CD4-positive, alpha-beta T cell treated with Interleukin-6 at 100 ng/mL for 8 hours (primary cell): Measurements from ENCODE around the gene PPME1.

Experiments
- DNase-seq: peaks from one replicate; pipeline ENCODE4 v3.0.0-alpha.2; 2020; ENCODE audit warnings: mixed read lengths, low spot score

Gene PPME1

DNA sequence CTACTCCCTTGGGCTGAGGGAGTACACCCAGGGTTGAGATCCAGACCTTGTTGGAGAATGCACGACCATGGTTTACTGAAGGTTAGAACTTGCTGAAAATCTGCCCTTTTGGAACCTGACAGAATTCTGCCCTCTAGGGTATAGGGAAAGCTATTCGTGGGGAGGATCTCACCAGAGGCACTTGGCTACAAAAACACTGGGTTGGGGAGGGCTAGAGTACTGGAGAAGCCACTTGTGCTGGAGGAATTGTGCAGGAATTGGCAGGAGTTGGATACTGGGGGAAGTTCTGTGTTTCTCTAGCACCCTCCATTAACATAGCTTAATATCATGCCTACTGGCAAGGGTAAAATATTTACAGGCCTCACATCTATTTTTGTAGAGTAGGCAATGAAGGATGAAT is 55.8 kb downstream of the PPME1 start:
- no peak for DNase-seq

GRCh38 chr11:74232311-74232950 is 61.3 kb downstream of the PPME1 start:
- peak; percentile 55 for DNase-seq

- DNase-seq, result no peak
Measured at GRCh38 chr11:74233683-74234082, 62.6 kb downstream of the PPME1 start.

DNA sequence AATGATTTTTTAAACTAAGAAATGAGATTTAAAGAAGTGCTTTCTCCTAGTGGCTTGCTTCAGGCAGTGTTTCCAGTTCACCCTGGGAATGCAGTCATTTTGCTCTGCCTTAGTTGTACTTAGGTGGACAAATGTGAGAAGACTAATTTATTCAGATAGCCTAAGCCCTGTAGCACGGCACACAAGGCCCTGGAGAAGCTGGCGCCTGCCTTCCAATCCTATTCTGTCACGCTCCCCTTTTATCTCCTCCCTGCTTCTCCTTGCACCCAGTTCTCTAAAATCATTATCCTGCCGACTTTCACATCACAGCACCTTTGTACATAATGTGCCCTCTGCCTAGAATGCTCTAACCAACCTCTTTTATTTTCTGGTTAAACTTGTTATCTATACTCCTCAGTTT is 64.0 kb downstream of the PPME1 start:
- DNase-seq, result no peak

- no peak for DNase-seq
Measured at GRCh38 chr11:74237541-74237940, 66.5 kb downstream of the PPME1 start.

DNA sequence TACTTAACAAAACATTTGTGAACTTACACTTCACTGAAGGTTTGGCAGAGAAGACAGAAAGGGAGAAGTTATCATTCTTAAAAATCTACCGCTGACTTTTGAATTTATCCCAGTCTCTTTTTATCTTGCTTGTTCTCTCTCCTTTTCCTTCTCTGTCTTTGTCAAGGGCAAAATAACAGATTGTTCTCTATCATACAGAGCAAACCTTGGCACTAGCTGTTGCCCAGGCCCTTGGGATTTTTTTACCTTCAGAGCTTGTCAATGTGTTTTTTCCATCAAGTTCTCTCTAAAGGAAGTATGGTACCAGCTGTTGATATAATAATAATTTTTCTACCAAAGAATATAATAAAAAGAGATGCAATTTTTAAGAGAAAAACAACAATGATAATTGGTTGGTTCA is 67.2 kb downstream of the PPME1 start:
- DNase-seq, result no peak

DNA sequence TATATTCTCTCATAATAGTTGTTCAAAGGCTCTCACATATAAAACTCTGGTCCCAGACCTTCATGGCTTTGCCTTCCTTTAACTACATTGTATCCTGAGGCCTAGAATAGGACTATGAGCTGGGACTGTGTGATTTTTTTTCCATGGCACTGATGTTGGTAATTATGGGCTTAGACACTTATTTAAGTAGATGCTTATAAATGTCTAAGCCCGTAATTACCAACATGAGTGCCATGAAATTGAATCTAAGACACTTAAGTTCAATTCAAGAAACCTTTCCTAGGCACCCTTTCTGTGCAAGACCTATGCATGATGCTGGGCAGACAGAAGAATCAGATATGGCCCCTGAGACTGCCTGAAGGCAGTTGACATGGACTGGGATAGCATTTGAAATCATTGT is 77.4 kb downstream of the PPME1 start:
- DNase-seq, result no peak

DNA sequence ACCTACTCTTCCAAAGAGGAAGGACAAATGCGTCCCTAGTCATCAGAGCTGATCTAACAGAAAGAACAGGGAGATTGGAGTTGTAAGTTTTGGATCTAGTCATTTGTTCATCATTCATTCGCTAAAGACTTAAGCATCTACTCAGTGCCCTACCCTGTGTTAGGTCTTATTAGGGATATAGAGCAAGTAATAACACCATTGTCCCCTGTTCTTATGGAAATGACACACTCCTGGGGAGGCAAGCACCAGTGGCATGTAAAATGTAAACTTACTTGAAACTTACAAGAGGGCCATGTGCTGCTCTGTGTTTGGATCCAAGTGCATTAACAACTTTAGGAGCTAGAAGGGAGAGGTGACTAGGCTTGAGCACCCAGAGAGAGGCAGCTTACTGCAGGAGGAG is 78.4 kb downstream of the PPME1 start:
- DNase-seq, result no peak

DNA sequence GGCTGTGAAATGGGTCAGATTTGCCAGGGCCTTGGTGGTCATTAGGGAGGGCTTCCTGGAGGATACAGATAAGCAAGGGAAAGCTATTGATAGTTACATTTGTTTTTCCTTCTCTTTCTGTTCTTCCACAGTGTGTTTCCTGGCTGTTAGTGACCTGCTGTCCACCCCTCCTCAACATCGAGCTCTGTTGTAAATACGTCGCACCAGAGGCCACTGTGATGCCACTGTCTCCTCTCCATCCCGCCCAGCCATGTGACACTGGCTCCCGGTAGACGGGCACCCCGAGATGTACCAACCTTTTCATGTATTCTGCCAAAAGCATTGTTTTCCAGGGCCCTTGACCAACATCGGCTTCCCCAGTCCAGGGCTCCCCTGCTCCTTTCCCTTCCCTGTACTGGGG is 82.3 kb downstream of the PPME1 start:
- no peak for DNase-seq

- peak; percentile 61 for DNase-seq
Measured at GRCh38 chr11:74255741-74256375, 84.8 kb downstream of the PPME1 start.

DNA sequence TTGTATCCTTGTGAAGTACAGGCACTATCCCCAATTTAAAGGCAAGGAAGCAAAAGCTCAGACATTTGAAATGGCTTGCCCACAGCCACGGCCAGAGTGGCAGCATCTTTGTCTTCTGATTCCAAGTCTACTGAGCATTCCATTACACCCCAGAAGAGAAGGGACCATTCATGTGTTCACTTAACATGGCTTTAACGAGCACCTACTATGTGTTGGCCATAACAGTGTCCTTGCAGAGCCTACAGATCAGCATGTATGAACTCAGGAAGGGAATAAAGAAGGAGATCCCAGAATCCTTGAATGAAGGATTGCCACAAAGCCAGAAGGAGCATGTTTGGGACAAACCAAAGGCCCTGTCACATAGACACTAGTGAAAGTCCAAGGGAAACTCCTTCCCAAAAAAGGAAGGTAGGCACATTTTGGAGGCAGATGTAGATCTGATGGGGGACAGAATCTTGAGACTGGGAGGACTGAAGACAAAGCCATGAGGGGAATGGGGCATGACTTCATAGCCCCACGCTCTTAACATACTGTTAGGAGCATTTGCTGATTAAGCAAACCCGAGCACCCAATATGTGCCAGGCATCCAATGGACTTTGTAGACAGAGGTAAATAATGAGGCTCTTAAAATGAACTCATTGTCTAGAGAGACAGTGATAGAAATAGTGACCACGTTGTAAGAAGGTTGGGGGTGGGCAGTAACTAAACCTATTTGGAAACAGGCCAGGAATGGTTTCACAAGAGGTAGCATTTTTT is 85.5 kb downstream of the PPME1 start:
- DNase-seq, result no peak

GRCh38 chr11:74257959-74258553 is 87.0 kb downstream of the PPME1 start:
- no peak for DNase-seq

GRCh38 chr11:74262725-74263124 is 91.6 kb downstream of the PPME1 start:
- no peak for DNase-seq

DNA sequence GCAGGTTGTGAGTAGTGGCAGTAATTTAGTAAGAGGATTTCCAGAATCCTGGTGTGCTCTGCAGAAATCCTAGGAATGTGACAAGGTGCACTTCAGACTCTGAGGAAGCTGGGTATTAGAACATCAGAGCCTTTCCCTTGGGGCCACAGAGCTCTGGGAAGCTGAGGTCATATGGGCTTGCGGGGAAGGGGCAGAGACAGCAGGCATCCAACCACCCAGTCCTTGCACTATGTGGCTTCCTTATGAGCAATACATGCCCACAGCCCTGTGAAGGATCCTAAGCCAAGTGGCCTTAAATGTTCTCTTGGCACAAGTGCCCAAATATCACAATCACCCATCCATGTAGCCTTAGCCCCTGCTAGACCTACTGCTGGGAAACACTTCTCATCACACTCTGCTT is 94.2 kb downstream of the PPME1 start:
- no peak for DNase-seq

DNA sequence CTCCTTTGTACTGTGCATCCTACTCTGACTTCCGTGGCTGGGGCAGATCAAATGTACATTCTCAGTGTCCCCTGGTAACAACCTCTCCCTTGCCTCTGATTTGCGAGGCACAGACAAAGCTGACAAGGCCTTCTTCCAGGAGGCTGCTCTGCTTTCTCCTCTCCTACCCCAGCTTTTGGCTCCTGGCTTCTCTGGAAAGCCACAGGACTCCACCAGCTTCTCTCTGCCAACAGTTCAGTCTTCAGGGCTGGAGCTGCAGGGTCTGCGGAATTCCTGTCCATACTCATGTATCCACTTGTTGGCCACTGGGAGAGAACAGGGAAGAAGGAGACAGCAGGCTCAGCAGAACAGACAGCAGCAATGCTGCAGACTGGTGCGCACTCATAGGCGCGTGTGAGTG is 95.9 kb downstream of the PPME1 start:
- DNase-seq, result no peak

GRCh38 chr11:74268456-74268855 is 97.4 kb downstream of the PPME1 start:
- no peak for DNase-seq

DNA sequence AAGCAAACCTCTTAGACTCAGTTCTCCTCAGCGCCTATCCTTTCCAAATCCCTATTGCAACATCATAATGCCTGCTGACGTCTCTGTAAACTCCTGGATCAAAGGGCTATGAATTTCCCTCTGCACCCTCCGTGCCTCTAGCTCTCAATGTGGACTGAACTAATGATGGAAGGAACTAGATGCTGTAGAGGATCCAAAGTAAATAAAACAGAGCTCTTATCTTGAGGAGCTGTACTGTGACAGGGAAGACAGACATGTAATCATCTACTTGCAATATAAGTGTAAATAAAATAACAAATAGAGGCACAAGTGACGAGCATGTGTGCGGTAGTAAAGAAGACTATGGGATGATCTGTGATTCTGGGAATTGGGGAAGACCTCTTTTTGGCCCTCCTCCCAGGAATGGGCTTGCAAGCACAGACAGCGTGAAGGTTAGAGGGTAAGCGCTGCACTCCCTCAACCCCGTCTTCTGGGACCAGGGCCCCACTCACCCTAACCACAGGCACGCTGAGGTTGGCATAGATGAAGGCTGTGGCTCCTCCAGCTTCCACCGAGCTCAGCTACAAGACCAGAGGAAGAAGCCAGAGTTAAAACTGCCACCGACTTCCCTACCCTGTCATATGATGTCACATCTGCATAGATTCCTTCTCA is 98.2 kb downstream of the PPME1 start:
- DNase-seq, result peak; percentile 10

- no peak for DNase-seq
Measured at GRCh38 chr11:74272276-74272675, 101.2 kb downstream of the PPME1 start.

DNA sequence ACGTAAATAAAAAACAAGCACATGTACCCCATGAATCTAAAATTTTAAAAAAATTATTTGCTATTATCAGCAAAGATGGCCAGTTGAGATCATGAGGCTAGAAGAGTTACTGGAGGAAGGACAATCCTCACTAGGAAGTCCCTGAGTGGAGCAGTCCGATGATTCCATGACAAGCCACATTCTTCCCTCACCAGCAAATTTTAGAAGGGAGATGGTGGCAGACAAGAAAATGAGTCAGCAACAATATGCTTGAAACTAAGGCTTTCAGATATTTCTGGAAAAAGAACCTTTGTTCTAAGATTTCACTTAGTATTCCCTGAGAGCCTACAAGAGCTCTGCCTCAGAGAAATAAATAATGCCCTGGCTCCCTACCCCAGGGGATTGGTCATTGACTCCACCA is 105.5 kb downstream of the PPME1 start:
- no peak for DNase-seq

DNA sequence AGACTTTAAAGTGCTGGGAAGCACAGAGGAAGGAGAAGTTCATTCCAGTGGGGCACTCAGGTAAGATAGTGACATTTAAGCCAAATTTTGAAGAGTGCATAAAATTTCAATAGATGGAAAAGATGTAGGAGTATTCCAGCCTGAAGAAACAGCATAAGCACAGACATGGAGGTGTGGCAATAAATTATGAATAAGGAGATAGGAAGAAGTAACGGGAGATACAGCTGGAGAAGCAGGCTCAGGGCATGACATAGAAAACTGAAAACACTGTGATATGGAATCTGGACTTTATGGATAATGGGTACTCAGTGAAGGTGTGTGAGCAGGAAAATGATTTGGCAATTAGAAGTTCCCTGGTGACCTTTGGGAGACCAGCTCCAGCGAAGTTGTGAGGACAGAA is 107.0 kb downstream of the PPME1 start:
- no peak for DNase-seq

DNA sequence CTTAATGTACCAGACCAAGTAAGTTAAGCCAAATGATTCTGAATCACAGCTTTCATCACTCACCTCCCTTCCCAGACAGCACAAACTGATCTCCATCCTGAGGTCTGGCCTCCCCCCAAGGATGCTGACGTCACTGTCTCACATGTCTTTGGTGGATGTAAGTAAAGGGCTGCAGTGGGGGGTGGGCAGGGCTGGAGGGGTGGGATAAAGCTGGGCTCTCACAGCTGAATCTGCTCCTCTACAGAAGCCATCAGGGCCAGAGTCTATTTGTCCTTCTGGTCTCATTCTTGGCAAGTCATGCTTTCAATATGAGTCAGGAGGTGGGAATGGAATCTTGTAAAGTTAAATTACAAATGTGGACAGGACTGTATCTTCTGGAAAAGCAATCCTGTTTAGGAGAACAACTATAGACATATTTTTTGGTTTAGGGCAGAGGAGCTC is 107.7 kb downstream of the PPME1 start:
- no peak for DNase-seq

DNA sequence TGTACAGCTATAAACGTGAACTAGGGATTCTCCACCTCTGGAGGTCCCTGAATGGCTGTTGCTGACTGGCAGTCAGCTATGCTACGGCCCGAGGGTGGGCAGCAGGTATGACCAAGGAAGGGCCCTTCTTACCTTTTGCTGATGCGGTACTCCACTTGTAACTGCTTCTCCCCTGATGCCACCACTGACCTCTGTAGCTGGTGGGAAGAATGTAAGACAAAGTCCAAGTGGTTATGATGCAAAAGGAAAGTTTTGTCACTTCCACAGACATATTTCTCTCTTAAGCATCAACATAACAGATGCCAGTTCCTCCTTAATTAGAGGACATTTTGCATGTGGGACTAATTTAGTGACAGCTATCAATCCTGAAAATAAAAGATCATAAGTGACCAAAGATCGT is 108.2 kb downstream of the PPME1 start:
- no peak for DNase-seq
